SK-N-SH treated with all-trans-retinoic acid at 6 μM for 48 hours (cell line): ENCODE measurements around the gene RPGRIP1L.
"Not testable (repeated sequence)": the region's sequence is repeated elsewhere in the genome, so short reads cannot be mapped to it uniquely, and the experiment has no call there.

Source experiments
- ATAC-seq: fragments of 200-7000 bp; cut with Tn5 transposase; 3 replicates; pipeline ENCODE4 v1.9.1; 2020; ENCODE audit warnings: mild to moderate bottlenecking, moderate library complexity
- ARNTL ChIP-seq: fragments of 450-650 bp; formaldehyde crosslinking; IDR thresholded peaks from 2 replicates; pipeline ENCODE4 v1.5.0; 2020; ENCODE audit warnings: low read depth, mild to moderate bottlenecking, moderate library complexity, borderline replicate concordance
- BACH2 ChIP-seq: fragments of 250-450 bp; sonication (Bioruptor Pico); IDR thresholded peaks from 2 replicates; pipeline ENCODE4 v1.9.0; 2021; ENCODE audit warnings: mild to moderate bottlenecking, borderline replicate concordance
- CREB5 ChIP-seq: fragments of 250-450 bp; sonication (Bioruptor Pico); IDR thresholded peaks from 2 replicates; pipeline ENCODE4 v1.5.1; 2020; ENCODE audit warnings: low read depth, mild to moderate bottlenecking, moderate library complexity
- CSDC2 ChIP-seq: fragments of 250-450 bp; sonication (Bioruptor Pico); IDR thresholded peaks from 2 replicates; pipeline ENCODE4 v1.5.0; 2020; ENCODE audit warnings: mild to moderate bottlenecking, moderate library complexity
- CSRNP3 ChIP-seq: fragments of 250-450 bp; sonication (Bioruptor Pico); IDR thresholded peaks from 2 replicates; pipeline ENCODE4 v1.5.1; 2021; ENCODE audit warnings: mild to moderate bottlenecking, moderate library complexity
- ESRRG ChIP-seq: fragments of 250-450 bp; sonication (Bioruptor Pico); IDR thresholded peaks from 2 replicates; pipeline ENCODE4 v1.6.1; 2021; ENCODE audit warnings: mild to moderate bottlenecking
- GLIS3 ChIP-seq: fragments of 250-450 bp; sonication (Bioruptor Pico); IDR thresholded peaks from 2 replicates; pipeline ENCODE4 v1.5.0; 2020; ENCODE audit warnings: mild to moderate bottlenecking, moderate library complexity
- ISL1 ChIP-seq: fragments of 250-450 bp; sonication (Bioruptor Pico); IDR thresholded peaks from 2 replicates; pipeline ENCODE4 v2.1.2; 2022; ENCODE audit warnings: mild to moderate bottlenecking, moderate library complexity
- OSR1 ChIP-seq: fragments of 250-450 bp; sonication (Bioruptor Pico); IDR thresholded peaks from 2 replicates; pipeline ENCODE4 v1.8.0; 2022; ENCODE audit warnings: moderate library complexity, mild to moderate bottlenecking, inconsistent platforms
- PATZ1 ChIP-seq: fragments of 250-450 bp; sonication (Bioruptor Pico); IDR thresholded peaks from 2 replicates; pipeline ENCODE4 v1.8.0; 2020; ENCODE audit warnings: mild to moderate bottlenecking, moderate library complexity, borderline replicate concordance
- POU6F1 ChIP-seq: fragments of 250-450 bp; sonication (Bioruptor Pico); IDR thresholded peaks from 2 replicates; pipeline ENCODE4 v1.8.0; 2021; ENCODE audit warnings: low read depth, mild to moderate bottlenecking, moderate library complexity, borderline replicate concordance
- PPARA ChIP-seq: fragments of 250-450 bp; sonication (Bioruptor Pico); IDR thresholded peaks from 2 replicates; pipeline ENCODE4 v1.5.0; 2020; ENCODE audit warnings: mild to moderate bottlenecking, borderline replicate concordance
- RARB ChIP-seq: fragments of 250-450 bp; sonication (Bioruptor Pico); IDR thresholded peaks from 2 replicates; pipeline ENCODE4 v1.8.0; 2021; ENCODE audit warnings: mild to moderate bottlenecking, moderate library complexity
- SNAI2 ChIP-seq: fragments of 250-450 bp; sonication (Bioruptor Pico); IDR thresholded peaks from 2 replicates; pipeline ENCODE4 v1.5.0; 2020; ENCODE audit warnings: mild to moderate bottlenecking, moderate library complexity
- TCF4 ChIP-seq: fragments of 250-450 bp; sonication (Bioruptor Pico); IDR thresholded peaks from 2 replicates; pipeline ENCODE4 v1.8.0; 2021; ENCODE audit warnings: mild to moderate bottlenecking, moderate library complexity, borderline replicate concordance
- TOX ChIP-seq: fragments of 250-450 bp; sonication (Bioruptor Pico); IDR thresholded peaks from 2 replicates; pipeline ENCODE4 v1.8.0; 2021; ENCODE audit warnings: mild to moderate bottlenecking, moderate library complexity, borderline replicate concordance
- TSHZ2 ChIP-seq: fragments of 250-450 bp; sonication (Bioruptor Pico); IDR thresholded peaks from 2 replicates; pipeline ENCODE4 v1.5.0; 2020; ENCODE audit warnings: mild to moderate bottlenecking, moderate library complexity
- ZC3H10 ChIP-seq: fragments of 250-450 bp; sonication (Bioruptor Pico); IDR thresholded peaks from 2 replicates; pipeline ENCODE4 v1.5.1; 2021; ENCODE audit warnings: mild to moderate bottlenecking, moderate library complexity
- ZFP3 ChIP-seq: fragments of 250-450 bp; sonication (Bioruptor Pico); IDR thresholded peaks from 2 replicates; pipeline ENCODE4 v1.5.0; 2020; ENCODE audit warnings: mild to moderate bottlenecking, moderate library complexity
- ZFP30 ChIP-seq: fragments of 450-650 bp; formaldehyde crosslinking; IDR thresholded peaks from 2 replicates; pipeline ENCODE4 v1.5.0; 2022; ENCODE audit warnings: mild to moderate bottlenecking, moderate library complexity
- ZNF565 ChIP-seq: fragments of 450-650 bp; formaldehyde crosslinking; conservative IDR thresholded peaks from 2 replicates; pipeline ENCODE4 v1.5.0; 2020; ENCODE audit warnings: low read depth, mild to moderate bottlenecking, moderate library complexity
- ZNF70 ChIP-seq: fragments of 450-650 bp; formaldehyde crosslinking; IDR thresholded peaks from 2 replicates; pipeline ENCODE4 v1.5.0; 2020; ENCODE audit warnings: mild to moderate bottlenecking, moderate library complexity
- ZNF8 ChIP-seq: fragments of 450-650 bp; formaldehyde crosslinking; IDR thresholded peaks from 2 replicates; pipeline ENCODE4 v1.5.0; 2020; ENCODE audit warnings: mild to moderate bottlenecking, moderate library complexity

Gene RPGRIP1L

GRCh38 chr16:53707671-53708070, 4.0 kb upstream of the RPGRIP1L start:
- no peak for TF ChIP-seq ZNF8 (CRISPR knock-in tag)
- no peak for TF ChIP-seq PPARA (CRISPR knock-in tag)
- no peak for TF ChIP-seq TCF4
- no peak for TF ChIP-seq CREB5 (CRISPR knock-in tag)
- no peak for TF ChIP-seq OSR1 (CRISPR knock-in tag)
- no peak for TF ChIP-seq BACH2
- no peak for TF ChIP-seq ISL1 (CRISPR knock-in tag)
- TF ChIP-seq ARNTL (CRISPR knock-in tag): no peak
- no peak for TF ChIP-seq ZC3H10 (CRISPR knock-in tag)
- no peak for TF ChIP-seq ZFP3 (CRISPR knock-in tag)
- no peak for TF ChIP-seq GLIS3 (CRISPR knock-in tag)
- TF ChIP-seq ZNF565 (CRISPR knock-in tag): no peak
- TF ChIP-seq PATZ1 (CRISPR knock-in tag): no peak
- TF ChIP-seq ESRRG (CRISPR knock-in tag): no peak
- no peak for TF ChIP-seq RARB (CRISPR knock-in tag)
- no peak for TF ChIP-seq CSDC2 (CRISPR knock-in tag)
- no peak for TF ChIP-seq ZFP30 (CRISPR knock-in tag)
- no peak for TF ChIP-seq CSRNP3 (CRISPR knock-in tag)
- no peak for TF ChIP-seq TOX (CRISPR knock-in tag)
- no peak for ATAC-seq

GRCh38 chr16:53704445-53704813, 770 bp upstream of the RPGRIP1L start:
- TF ChIP-seq POU6F1 (no peak), BACH2 (no peak), ZNF8 (CRISPR knock-in tag) (no peak), GLIS3 (CRISPR knock-in tag) (no peak), ZC3H10 (CRISPR knock-in tag) (no peak), CREB5 (CRISPR knock-in tag) (no peak), ARNTL (CRISPR knock-in tag) (no peak), PPARA (CRISPR knock-in tag) (no peak), ISL1 (CRISPR knock-in tag) (no peak), OSR1 (CRISPR knock-in tag) (no peak), CSRNP3 (CRISPR knock-in tag) (no peak), ESRRG (CRISPR knock-in tag) (no peak), TSHZ2 (CRISPR knock-in tag) (no peak), ZNF70 (no peak), TOX (CRISPR knock-in tag) (no peak), PATZ1 (CRISPR knock-in tag) (no peak), SNAI2 (CRISPR knock-in tag) (no peak), ZFP30 (CRISPR knock-in tag) (no peak), CSDC2 (CRISPR knock-in tag) (no peak), RARB (CRISPR knock-in tag) (no peak)
- no peak for ATAC-seq

GRCh38 chr16:53698271-53698670, 5.4 kb downstream of the RPGRIP1L start:
- not testable (repeated sequence) for ATAC-seq
